ENCODE measurements around the gene SCN10A.

The SCN10A gene

GRCh38 chr3:38739931-38740330 is 76.1 kb downstream of the SCN10A start (continued):
- no peak for TF ChIP-seq ZFP3 (CRISPR knock-in tag; IDR thresholded peaks at IDR 0.05)
- no peak for TF ChIP-seq BACH2 (CRISPR knock-in tag; IDR thresholded peaks at IDR 0.05; ENCODE audit: borderline replicate concordance)
- no peak for TF ChIP-seq ESRRG (CRISPR knock-in tag; IDR thresholded peaks at IDR 0.05)
- no peak for TF ChIP-seq ZNF565 (CRISPR knock-in tag; conservative IDR thresholded peaks at IDR 0.05; ENCODE audit: low read depth)
- no peak for TF ChIP-seq RARB (CRISPR knock-in tag; IDR thresholded peaks at IDR 0.05)

GRCh38 chr3:38739396-38739689 is 76.7 kb downstream of the SCN10A start:
- no peak for TF ChIP-seq TCF4 (CRISPR knock-in tag; IDR thresholded peaks at IDR 0.05; ENCODE audit: borderline replicate concordance)
- TF ChIP-seq OSR1 (CRISPR knock-in tag; IDR thresholded peaks at IDR 0.05): no peak
- TF ChIP-seq BACH2 (CRISPR knock-in tag; IDR thresholded peaks at IDR 0.05; ENCODE audit: borderline replicate concordance): no peak
- TF ChIP-seq ZC3H10 (CRISPR knock-in tag; IDR thresholded peaks at IDR 0.05): no peak
- no peak for TF ChIP-seq PPARA (CRISPR knock-in tag; IDR thresholded peaks at IDR 0.05; ENCODE audit: borderline replicate concordance)
- TF ChIP-seq, protein P1, sequence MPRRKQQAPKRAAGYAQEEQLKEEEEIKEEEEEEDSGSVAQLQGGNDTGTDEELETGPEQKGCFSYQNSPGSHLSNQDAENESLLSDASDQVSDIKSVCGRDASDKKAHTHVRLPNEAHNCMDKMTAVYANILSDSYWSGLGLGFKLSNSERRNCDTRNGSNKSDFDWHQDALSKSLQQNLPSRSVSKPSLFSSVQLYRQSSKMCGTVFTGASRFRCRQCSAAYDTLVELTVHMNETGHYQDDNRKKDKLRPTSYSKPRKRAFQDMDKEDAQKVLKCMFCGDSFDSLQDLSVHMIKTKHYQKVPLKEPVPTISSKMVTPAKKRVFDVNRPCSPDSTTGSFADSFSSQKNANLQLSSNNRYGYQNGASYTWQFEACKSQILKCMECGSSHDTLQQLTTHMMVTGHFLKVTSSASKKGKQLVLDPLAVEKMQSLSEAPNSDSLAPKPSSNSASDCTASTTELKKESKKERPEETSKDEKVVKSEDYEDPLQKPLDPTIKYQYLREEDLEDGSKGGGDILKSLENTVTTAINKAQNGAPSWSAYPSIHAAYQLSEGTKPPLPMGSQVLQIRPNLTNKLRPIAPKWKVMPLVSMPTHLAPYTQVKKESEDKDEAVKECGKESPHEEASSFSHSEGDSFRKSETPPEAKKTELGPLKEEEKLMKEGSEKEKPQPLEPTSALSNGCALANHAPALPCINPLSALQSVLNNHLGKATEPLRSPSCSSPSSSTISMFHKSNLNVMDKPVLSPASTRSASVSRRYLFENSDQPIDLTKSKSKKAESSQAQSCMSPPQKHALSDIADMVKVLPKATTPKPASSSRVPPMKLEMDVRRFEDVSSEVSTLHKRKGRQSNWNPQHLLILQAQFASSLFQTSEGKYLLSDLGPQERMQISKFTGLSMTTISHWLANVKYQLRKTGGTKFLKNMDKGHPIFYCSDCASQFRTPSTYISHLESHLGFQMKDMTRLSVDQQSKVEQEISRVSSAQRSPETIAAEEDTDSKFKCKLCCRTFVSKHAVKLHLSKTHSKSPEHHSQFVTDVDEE (CRISPR knock-in tag; IDR thresholded peaks at IDR 0.05): no peak
- TF ChIP-seq ZNF70 (CRISPR knock-in tag; IDR thresholded peaks at IDR 0.05): no peak
- no peak for TF ChIP-seq ZFP3 (CRISPR knock-in tag; IDR thresholded peaks at IDR 0.05)
- no peak for TF ChIP-seq ZNF8 (CRISPR knock-in tag; IDR thresholded peaks at IDR 0.05)
- no peak for TF ChIP-seq ARNTL (CRISPR knock-in tag; IDR thresholded peaks at IDR 0.05; ENCODE audit: borderline replicate concordance, low read depth)
- TF ChIP-seq ZNF565 (CRISPR knock-in tag; conservative IDR thresholded peaks at IDR 0.05; ENCODE audit: low read depth): no peak
- TF ChIP-seq GLIS3 (CRISPR knock-in tag; IDR thresholded peaks at IDR 0.05): no peak
- no peak for ATAC-seq

GRCh38 chr3:38738630-38739395 is 77.2 kb downstream of the SCN10A start:
- peak; percentile 93 for ATAC-seq

More at GRCh38 chr3:38738630-38739395, 77.2 kb downstream of the SCN10A start:
- TF ChIP-seq, protein P2, sequence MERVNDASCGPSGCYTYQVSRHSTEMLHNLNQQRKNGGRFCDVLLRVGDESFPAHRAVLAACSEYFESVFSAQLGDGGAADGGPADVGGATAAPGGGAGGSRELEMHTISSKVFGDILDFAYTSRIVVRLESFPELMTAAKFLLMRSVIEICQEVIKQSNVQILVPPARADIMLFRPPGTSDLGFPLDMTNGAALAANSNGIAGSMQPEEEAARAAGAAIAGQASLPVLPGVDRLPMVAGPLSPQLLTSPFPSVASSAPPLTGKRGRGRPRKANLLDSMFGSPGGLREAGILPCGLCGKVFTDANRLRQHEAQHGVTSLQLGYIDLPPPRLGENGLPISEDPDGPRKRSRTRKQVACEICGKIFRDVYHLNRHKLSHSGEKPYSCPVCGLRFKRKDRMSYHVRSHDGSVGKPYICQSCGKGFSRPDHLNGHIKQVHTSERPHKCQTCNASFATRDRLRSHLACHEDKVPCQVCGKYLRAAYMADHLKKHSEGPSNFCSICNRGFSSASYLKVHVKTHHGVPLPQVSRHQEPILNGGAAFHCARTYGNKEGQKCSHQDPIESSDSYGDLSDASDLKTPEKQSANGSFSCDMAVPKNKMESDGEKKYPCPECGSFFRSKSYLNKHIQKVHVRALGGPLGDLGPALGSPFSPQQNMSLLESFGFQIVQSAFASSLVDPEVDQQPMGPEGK (CRISPR knock-in tag; IDR thresholded peaks at IDR 0.05; ENCODE audit: borderline replicate concordance): no peak
- TF ChIP-seq ZC3H10 (CRISPR knock-in tag; IDR thresholded peaks at IDR 0.05) (no peak), TCF4 (CRISPR knock-in tag; IDR thresholded peaks at IDR 0.05; ENCODE audit: borderline replicate concordance) (no peak), ZFP30 (CRISPR knock-in tag; IDR thresholded peaks at IDR 0.05) (no peak), GLIS3 (CRISPR knock-in tag; IDR thresholded peaks at IDR 0.05) (no peak), ZNF565 (CRISPR knock-in tag; conservative IDR thresholded peaks at IDR 0.05; ENCODE audit: low read depth) (no peak), ESRRG (CRISPR knock-in tag; IDR thresholded peaks at IDR 0.05) (no peak), SNAI2 (CRISPR knock-in tag; IDR thresholded peaks at IDR 0.05) (no peak), BACH2 (CRISPR knock-in tag; IDR thresholded peaks at IDR 0.05; ENCODE audit: borderline replicate concordance) (no peak), ZNF70 (CRISPR knock-in tag; IDR thresholded peaks at IDR 0.05) (no peak), RARB (CRISPR knock-in tag; IDR thresholded peaks at IDR 0.05) (no peak), PPARA (CRISPR knock-in tag; IDR thresholded peaks at IDR 0.05; ENCODE audit: borderline replicate concordance) (no peak), OSR1 (CRISPR knock-in tag; IDR thresholded peaks at IDR 0.05) (no peak), ARNTL (CRISPR knock-in tag; IDR thresholded peaks at IDR 0.05; ENCODE audit: borderline replicate concordance, low read depth) (no peak), ZFP3 (CRISPR knock-in tag; IDR thresholded peaks at IDR 0.05) (no peak), ISL1 (CRISPR knock-in tag; IDR thresholded peaks at IDR 0.05) (no peak), CSDC2 (CRISPR knock-in tag; IDR thresholded peaks at IDR 0.05) (no peak), ZNF8 (CRISPR knock-in tag; IDR thresholded peaks at IDR 0.05) (no peak)
- TF ChIP-seq, protein P3, sequence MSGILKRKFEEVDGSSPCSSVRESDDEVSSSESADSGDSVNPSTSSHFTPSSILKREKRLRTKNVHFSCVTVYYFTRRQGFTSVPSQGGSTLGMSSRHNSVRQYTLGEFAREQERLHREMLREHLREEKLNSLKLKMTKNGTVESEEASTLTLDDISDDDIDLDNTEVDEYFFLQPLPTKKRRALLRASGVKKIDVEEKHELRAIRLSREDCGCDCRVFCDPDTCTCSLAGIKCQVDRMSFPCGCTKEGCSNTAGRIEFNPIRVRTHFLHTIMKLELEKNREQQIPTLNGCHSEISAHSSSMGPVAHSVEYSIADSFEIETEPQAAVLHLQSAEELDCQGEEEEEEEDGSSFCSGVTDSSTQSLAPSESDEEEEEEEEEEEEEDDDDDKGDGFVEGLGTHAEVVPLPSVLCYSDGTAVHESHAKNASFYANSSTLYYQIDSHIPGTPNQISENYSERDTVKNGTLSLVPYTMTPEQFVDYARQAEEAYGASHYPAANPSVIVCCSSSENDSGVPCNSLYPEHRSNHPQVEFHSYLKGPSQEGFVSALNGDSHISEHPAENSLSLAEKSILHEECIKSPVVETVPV (CRISPR knock-in tag; IDR thresholded peaks at IDR 0.05): no peak
- TF ChIP-seq, protein P1 (CRISPR knock-in tag; IDR thresholded peaks at IDR 0.05): no peak

All from SK-N-SH treated with all-trans-retinoic acid at 6 μM for 48 hours (cell line).